Ishikawa (cell line): ENCODE results near the gene PDE7B.

Experiments
- CEBPB ChIP-seq: IDR thresholded peaks from 2 replicates; pipeline ENCODE4 v1.6.1; 2012
- CREB1 ChIP-seq: IDR thresholded peaks from 2 replicates; pipeline ENCODE4 v1.6.1; 2012; ENCODE audit warnings: low read depth
- EGR1 ChIP-seq: IDR thresholded peaks from 2 replicates; pipeline ENCODE4 v1.6.1; 2012
- EP300 ChIP-seq: IDR thresholded peaks from 2 replicates; pipeline ENCODE4 v1.6.1; 2012; ENCODE audit warnings: borderline replicate concordance
- FOXM1 ChIP-seq: IDR thresholded peaks from 2 replicates; pipeline ENCODE4 v1.6.1; 2012; ENCODE audit warnings: low read depth, borderline replicate concordance
- MAX ChIP-seq: IDR thresholded peaks from 2 replicates; pipeline ENCODE4 v1.6.1; 2012
- NFIC ChIP-seq: IDR thresholded peaks from 2 replicates; pipeline ENCODE4 v1.6.1; 2012
- RAD21 ChIP-seq: IDR thresholded peaks from 2 replicates; pipeline ENCODE4 v1.6.1; 2012; ENCODE audit warnings: low read depth
- REST ChIP-seq: IDR thresholded peaks from 2 replicates; pipeline ENCODE4 v1.6.1; 2012; ENCODE audit warnings: low read depth, mild to moderate bottlenecking
- TAF1 ChIP-seq: IDR thresholded peaks from 2 replicates; pipeline ENCODE4 v1.6.1; 2012; ENCODE audit warnings: low read depth, mild to moderate bottlenecking
- TCF12 ChIP-seq: IDR thresholded peaks from 2 replicates; pipeline ENCODE4 v1.6.1; 2012; ENCODE audit warnings: low read depth
- TEAD4 ChIP-seq: IDR thresholded peaks from 2 replicates; pipeline ENCODE4 v1.6.1; 2012
- USF1 ChIP-seq: IDR thresholded peaks from 2 replicates; pipeline ENCODE4 v1.6.1; 2012
- YY1 ChIP-seq: IDR thresholded peaks from 2 replicates; pipeline ENCODE4 v1.6.1; 2012; ENCODE audit warnings: low read depth
- ZBTB7A ChIP-seq: IDR thresholded peaks from 2 replicates; pipeline ENCODE4 v1.6.1; 2012; ENCODE audit warnings: low read depth

Gene PDE7B

GRCh38 chr6:136158387-136158821 is 306.9 kb downstream of the PDE7B start:
- no peak for TF ChIP-seq TCF12
- TF ChIP-seq NFIC, result no peak
- TF ChIP-seq YY1, result no peak
- TF ChIP-seq FOXM1, result no peak
- no peak for TF ChIP-seq USF1
- no peak for TF ChIP-seq ZBTB7A
- TF ChIP-seq CREB1, result no peak
- no peak for TF ChIP-seq TAF1
- TF ChIP-seq TEAD4, result no peak
- TF ChIP-seq RAD21, result no peak
- TF ChIP-seq REST, result no peak

GRCh38 chr6:136158971-136159370 is 307.5 kb downstream of the PDE7B start:
- no peak for TF ChIP-seq MAX
- TF ChIP-seq TCF12, result no peak
- no peak for TF ChIP-seq TAF1
- no peak for TF ChIP-seq EGR1
- TF ChIP-seq EP300, result no peak
- TF ChIP-seq USF1, result no peak
- no peak for TF ChIP-seq RAD21
- TF ChIP-seq TEAD4, result no peak
- TF ChIP-seq ZBTB7A, result no peak
- TF ChIP-seq CEBPB, result no peak
- no peak for TF ChIP-seq YY1

- no peak for TF ChIP-seq ZBTB7A
- TF ChIP-seq EGR1, result no peak
- TF ChIP-seq TEAD4, result no peak
These were observed 308.7 kb downstream of the PDE7B start for GRCh38 chr6:136160250-136160649.

- TF ChIP-seq CREB1, result no peak
- TF ChIP-seq ZBTB7A, result no peak
- no peak for TF ChIP-seq TEAD4
These were observed 310.4 kb downstream of the PDE7B start for GRCh38 chr6:136161950-136162349.

GRCh38 chr6:136163260-136163659 is 311.8 kb downstream of the PDE7B start:
- TF ChIP-seq YY1 (no peak), EP300 (no peak), ZBTB7A (no peak), USF1 (no peak), MAX (no peak), FOXM1 (no peak), CEBPB (no peak), CREB1 (no peak), REST (no peak), TAF1 (no peak), TEAD4 (no peak), NFIC (no peak), TCF12 (no peak), EGR1 (no peak), RAD21 (no peak)

- TF ChIP-seq CEBPB (no peak), NFIC (no peak), EP300 (no peak), ZBTB7A (no peak), TAF1 (no peak), USF1 (no peak), REST (no peak), CREB1 (no peak), EGR1 (no peak), RAD21 (no peak), FOXM1 (no peak), YY1 (no peak), TCF12 (no peak)
These were observed 315.3 kb downstream of the PDE7B start for GRCh38 chr6:136166815-136167214.
